GM12878 (cell line): ENCODE data around the gene CFAP70. TPM values are rescaled to one million over a fixed set of nuclear protein-coding genes. Genes with fewer than 3 reads are reported as not detected.
A peak's percentile ranks its signal among the peaks of the same experiment; 100 is the strongest.

Experiments used
- CUX1 ChIP-seq: IDR thresholded peaks from 2 replicates; pipeline ENCODE4 v1.6.1; 2012; ENCODE audit warnings: improper control_type of control experiment, low read depth, low read length; ENCODE audit not compliant: insufficient replicate concordance
- E4F1 ChIP-seq: fragments of 450-650 bp; IDR thresholded peaks from 2 replicates; pipeline ENCODE4 v1.6.1; 2018; ENCODE audit warnings: borderline replicate concordance, mild to moderate bottlenecking; ENCODE audit not compliant: partially characterized antibody
- ESRRA ChIP-seq: IDR thresholded peaks from 2 replicates; pipeline ENCODE4 v1.6.1; 2012; ENCODE audit warnings: mild to moderate bottlenecking, low read length, improper control_type of control experiment
- HDGF ChIP-seq: fragments of 450-650 bp; IDR thresholded peaks from 2 replicates; pipeline ENCODE4 v1.6.1; 2016; ENCODE audit warnings: antibody characterized with exemption
- NFXL1 ChIP-seq: fragments of 450-650 bp; IDR thresholded peaks from 2 replicates; pipeline ENCODE4 v1.6.1; 2017; ENCODE audit warnings: antibody characterized with exemption, mild to moderate bottlenecking, borderline replicate concordance
- NRF1 ChIP-seq: conservative IDR thresholded peaks from 2 replicates; pipeline ENCODE4 v1.6.1; 2011; ENCODE audit warnings: mild to moderate bottlenecking, low read depth, low read length, improper control_type of control experiment
- PRDM15 ChIP-seq: fragments of 450-650 bp; formaldehyde crosslinking; IDR thresholded peaks from 2 replicates; pipeline ENCODE4 v1.4.0; 2020; ENCODE audit warnings: mild to moderate bottlenecking, moderate library complexity
- TAF1 ChIP-seq: IDR thresholded peaks from 2 replicates; pipeline ENCODE4 v1.6.1; 2011; ENCODE audit warnings: mild to moderate bottlenecking, low read depth, low read length, borderline replicate concordance
- TBL1XR1 ChIP-seq: IDR thresholded peaks from 2 replicates; pipeline ENCODE4 v1.6.1; 2012; ENCODE audit warnings: low read depth, low read length, improper control_type of control experiment
- ZBTB33 ChIP-seq: fragments of 450-650 bp; IDR thresholded peaks from 2 replicates; pipeline ENCODE4 v1.6.1; 2017; ENCODE audit warnings: mild to moderate bottlenecking
- ZBTB4 ChIP-seq: fragments of 450-650 bp; formaldehyde crosslinking; IDR thresholded peaks from 2 replicates; pipeline ENCODE4 v1.4.0; 2022; ENCODE audit warnings: mild to moderate bottlenecking, moderate library complexity
- polyA plus RNA-seq, 11 experiments: library from polyadenylated mRNA; depleted of rRNA in 4 of 11; unstranded in 6 of 11; stranded (reverse) in 5 of 11; fragments of >200 nt; fragmentation: Nextera tagmentation in 4 of 11; fragmentation: Illumina TruSeq in 1 of 11; extraction: Ambion mirVana in 4 of 11; extraction: Trizol in 1 of 11; gene quantifications; 1 replicate in 1 of 11; 2 replicates in 10 of 11; pipeline versions ENCODE4 v1.2.1 to v1.2.3, GENCODE V29; 2011 to 2016; ENCODE audit warnings: inconsistent platforms in 2 of 11, missing spikeins in 2 of 11, low read depth in 1 of 11
- total RNA-seq, 4 experiments: library from RNA; depleted of rRNA in 3 of 4; stranded (reverse); fragments of >200 nt in 3 of 4; fragmentation: Illumina TruSeq in 1 of 4; extraction: Trizol in 1 of 4; gene quantifications; 2 replicates each; pipeline versions ENCODE4 v1.2.1 to v1.2.3, GENCODE V29; 2013 to 2021

CFAP70 gene
- total and polyA plus RNA-seq, 10 of the 15 experiments (the other 5 are each of a cell fraction or from before 2014, with no cell fraction given) = 0.21 to 1.1 (median 0.42) TPM

- TF ChIP-seq CUX1 = no peak
- peak; percentile 75; the same call in 1 of the 2 replicates for TF ChIP-seq TAF1
- peak; percentile 45; the same call in 1 of the 2 replicates for TF ChIP-seq HDGF
- TF ChIP-seq PRDM15 (CRISPR knock-in tag) = no peak
- TF ChIP-seq TBL1XR1 = peak; percentile 76; the same call in 1 of the 2 replicates
- TF ChIP-seq ESRRA = no peak
- peak; percentile 98 for TF ChIP-seq E4F1
- no peak for TF ChIP-seq NRF1
- TF ChIP-seq ZBTB4 (CRISPR knock-in tag) = no peak
- TF ChIP-seq NFXL1 = no peak
- TF ChIP-seq ZBTB33 = no peak
Observed at GRCh38 chr10:73252445-73253224, 106.0 kb downstream of the CFAP70 start, which contains the start of gene MRPS16 (continued).
